ENCODE measurements around the gene ERICH2.

- TF ChIP-seq EZH2 (IDR thresholded peaks at IDR 0.05) (no peak), CTCF (IDR thresholded peaks at IDR 0.05 in 2 of 3, conservative IDR thresholded peaks at IDR 0.05 in 1 of 3; ENCODE audit: borderline replicate concordance in 1 of 3, insufficient read depth in 1 of 3, low read depth in 2 of 3, low read length in 2 of 3) (no peak), POLR2A (IDR thresholded peaks at IDR 0.05; ENCODE audit: borderline replicate concordance, extremely low read depth, insufficient read depth, insufficient read length) (no peak), ELF1 (IDR thresholded peaks at IDR 0.05; ENCODE audit: borderline replicate concordance, low read depth) (no peak)
Measured at GRCh38 chr2:170823898-170824215, 53.7 kb downstream of the ERICH2 start.
